PC-9 (cell line): ENCODE data around the gene CAPZB. TPM values are rescaled to one million over a fixed set of nuclear protein-coding genes. Genes with fewer than 3 reads are reported as not detected.

Experiments
- BruUV-seq: library from RNA; stranded (reverse); fragments of 400-500 nt; replicated peaks from 2 replicates; lab custom pipeline; 2021; lab: Mats Ljungman, UMichigan
- CTCF ChIA-PET: fragments of 300-600 bp; sonication (Branson Sonifier 250); formaldehyde crosslinking; loops from one replicate; lab custom pipeline; 2022; ENCODE audit warnings: antibody characterized with exemption; lab: Charles Lee
- POLR2A ChIA-PET: fragments of 300-600 bp; sonication (Branson Sonifier 250); formaldehyde crosslinking; loops from one replicate; lab custom pipeline; 2022; ENCODE audit warnings: antibody characterized with exemption; ENCODE audit not compliant: unreplicated experiment; lab: Charles Lee
- DNase-seq, 2 experiments: peaks; one replicate each; pipeline versions ENCODE4 v3.0.0 to v3.0.0-alpha.2; 2015 to 2022; ENCODE audit warnings: mixed read lengths in 1 of 2
- H2AFZ ChIP-seq: fragments of 200-600 bp; sonication (generic); 2 replicates; pipeline ENCODE4 v1.8.1; 2017; ENCODE audit warnings: antibody characterized with exemption
- H3F3A ChIP-seq: fragments of 200-600 bp; sonication (generic); 2 replicates; pipeline ENCODE4 v1.8.1; 2017; ENCODE audit warnings: antibody characterized with exemption, mild to moderate bottlenecking, low read depth; ENCODE audit not compliant: insufficient read depth
- H3K27ac ChIP-seq: fragments of 200-600 bp; sonication (generic); 2 replicates; pipeline ENCODE4 v1.6.1; 2016; ENCODE audit warnings: mixed run types
- H3K27me3 ChIP-seq: fragments of 200-600 bp; sonication (generic); 2 replicates; pipeline ENCODE4 v1.6.1; 2016; ENCODE audit warnings: low read depth, mixed run types; ENCODE audit not compliant: insufficient read depth
- H3K36me3 ChIP-seq: fragments of 200-600 bp; sonication (generic); 2 replicates; pipeline ENCODE4 v1.6.1; 2016; ENCODE audit warnings: low read depth, mixed run types
- H3K4me1 ChIP-seq: fragments of 200-600 bp; sonication (generic); replicated peaks from 2 replicates; pipeline ENCODE4 v1.6.1; 2016; ENCODE audit warnings: mixed run types; ENCODE audit not compliant: insufficient read depth
- H3K4me2 ChIP-seq: fragments of 200-600 bp; sonication (generic); 2 replicates; pipeline ENCODE4 v1.6.1; 2017; ENCODE audit warnings: mixed run types
- H3K4me3 ChIP-seq: fragments of 200-600 bp; sonication (generic); 2 replicates; pipeline ENCODE4 v1.6.1; 2016; ENCODE audit warnings: mixed run types
- H3K79me2 ChIP-seq: fragments of 200-600 bp; sonication (generic); 2 replicates; pipeline ENCODE4 v1.6.1; 2017; ENCODE audit warnings: low read depth, mixed run types
- H3K9me2 ChIP-seq: fragments of 200-600 bp; sonication (generic); 2 replicates; pipeline ENCODE4 v1.8.1; 2017; ENCODE audit warnings: mild to moderate bottlenecking; ENCODE audit not compliant: insufficient read depth
- H3K9me3 ChIP-seq: fragments of 200-600 bp; sonication (generic); 2 replicates; pipeline ENCODE4 v1.8.1; 2016; ENCODE audit warnings: low read depth; ENCODE audit not compliant: insufficient read depth
- H4K20me1 ChIP-seq: fragments of 200-600 bp; sonication (generic); 2 replicates; pipeline ENCODE4 v1.8.1; 2017; ENCODE audit not compliant: insufficient read depth
- EZH2 ChIP-seq: fragments of 200-600 bp; sonication (generic); IDR thresholded peaks from 2 replicates; pipeline ENCODE4 v1.8.0; 2017; ENCODE audit warnings: antibody characterized with exemption, low read depth
- intact Hi-C: fragments of 100-400 bp; cut with micrococcal nuclease; formaldehyde crosslinking; loops from one replicate; pipeline ENCODE4 v1.10.0; 2022; ENCODE audit not compliant: unreplicated experiment
- total RNA-seq: library from RNA; stranded (reverse); gene quantifications from 2 replicates; pipeline ENCODE4 v1.2.3, GENCODE V29; 2021
- TF ChIP-seq, protein P1 (sequence below): fragments of 200-600 bp; sonication (generic); conservative IDR thresholded peaks from 2 replicates; pipeline ENCODE4 v1.6.1; 2017; ENCODE audit warnings: mixed run types, antibody characterized with exemption, mild to moderate bottlenecking, moderate library complexity

Gene CAPZB
- total RNA-seq, 1 experiment from 2014 or later, result 222 TPM

DNA sequence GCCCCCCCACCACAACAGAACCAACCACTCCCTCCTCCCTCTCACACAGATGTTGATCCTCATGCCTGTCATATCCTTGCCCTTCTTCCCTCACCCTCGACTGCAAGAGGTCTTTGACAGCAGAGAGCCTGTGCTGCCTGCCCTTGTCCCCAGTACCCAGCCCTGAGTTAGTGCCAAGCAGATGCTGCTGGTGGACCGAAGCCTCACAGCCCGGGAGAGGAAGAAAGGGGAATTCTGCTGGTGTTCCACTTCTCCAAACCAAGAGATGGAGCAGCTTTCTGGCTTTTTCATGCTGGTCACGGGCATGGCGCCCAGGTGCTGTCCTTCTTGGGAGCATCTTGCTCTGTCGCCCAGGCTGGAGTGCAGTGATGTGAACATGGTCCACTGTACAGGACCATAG lies 104.1 kb downstream of the CAPZB start:
- Histone ChIP-seq H2AFZ (no peak overlapping the region), H3K27ac (no peak overlapping the region), H3K27me3 (no peaks in the 10 kb centered on the region), H3K9me2 (no peaks in the 10 kb centered on the region), H3K36me3 (0 out of 2 replicates have a peak, but pooled peaks cover 3% of the 10 kb centered on the region), H3K4me2 (no peak overlapping the region), H3K9me3 (no peaks in the 10 kb centered on the region), H3K79me2 (no peaks in the 10 kb centered on the region), H3K4me3 (no peak overlapping the region), H4K20me1 (no peaks in the 10 kb centered on the region), H3F3A (no peaks in the 10 kb centered on the region), H3K4me1 (no peaks in the 10 kb centered on the region)
- DNase-seq, result no peak
- no peak for TF ChIP-seq EZH2
- TF ChIP-seq, protein P1, sequence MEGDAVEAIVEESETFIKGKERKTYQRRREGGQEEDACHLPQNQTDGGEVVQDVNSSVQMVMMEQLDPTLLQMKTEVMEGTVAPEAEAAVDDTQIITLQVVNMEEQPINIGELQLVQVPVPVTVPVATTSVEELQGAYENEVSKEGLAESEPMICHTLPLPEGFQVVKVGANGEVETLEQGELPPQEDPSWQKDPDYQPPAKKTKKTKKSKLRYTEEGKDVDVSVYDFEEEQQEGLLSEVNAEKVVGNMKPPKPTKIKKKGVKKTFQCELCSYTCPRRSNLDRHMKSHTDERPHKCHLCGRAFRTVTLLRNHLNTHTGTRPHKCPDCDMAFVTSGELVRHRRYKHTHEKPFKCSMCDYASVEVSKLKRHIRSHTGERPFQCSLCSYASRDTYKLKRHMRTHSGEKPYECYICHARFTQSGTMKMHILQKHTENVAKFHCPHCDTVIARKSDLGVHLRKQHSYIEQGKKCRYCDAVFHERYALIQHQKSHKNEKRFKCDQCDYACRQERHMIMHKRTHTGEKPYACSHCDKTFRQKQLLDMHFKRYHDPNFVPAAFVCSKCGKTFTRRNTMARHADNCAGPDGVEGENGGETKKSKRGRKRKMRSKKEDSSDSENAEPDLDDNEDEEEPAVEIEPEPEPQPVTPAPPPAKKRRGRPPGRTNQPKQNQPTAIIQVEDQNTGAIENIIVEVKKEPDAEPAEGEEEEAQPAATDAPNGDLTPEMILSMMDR, result no peak
- BruUV-seq, result no TSS peak
- intact Hi-C loops, result no loop called here
- POLR2A ChIA-PET, result no interaction called here
- CTCF ChIA-PET, result no interaction called here

DNA sequence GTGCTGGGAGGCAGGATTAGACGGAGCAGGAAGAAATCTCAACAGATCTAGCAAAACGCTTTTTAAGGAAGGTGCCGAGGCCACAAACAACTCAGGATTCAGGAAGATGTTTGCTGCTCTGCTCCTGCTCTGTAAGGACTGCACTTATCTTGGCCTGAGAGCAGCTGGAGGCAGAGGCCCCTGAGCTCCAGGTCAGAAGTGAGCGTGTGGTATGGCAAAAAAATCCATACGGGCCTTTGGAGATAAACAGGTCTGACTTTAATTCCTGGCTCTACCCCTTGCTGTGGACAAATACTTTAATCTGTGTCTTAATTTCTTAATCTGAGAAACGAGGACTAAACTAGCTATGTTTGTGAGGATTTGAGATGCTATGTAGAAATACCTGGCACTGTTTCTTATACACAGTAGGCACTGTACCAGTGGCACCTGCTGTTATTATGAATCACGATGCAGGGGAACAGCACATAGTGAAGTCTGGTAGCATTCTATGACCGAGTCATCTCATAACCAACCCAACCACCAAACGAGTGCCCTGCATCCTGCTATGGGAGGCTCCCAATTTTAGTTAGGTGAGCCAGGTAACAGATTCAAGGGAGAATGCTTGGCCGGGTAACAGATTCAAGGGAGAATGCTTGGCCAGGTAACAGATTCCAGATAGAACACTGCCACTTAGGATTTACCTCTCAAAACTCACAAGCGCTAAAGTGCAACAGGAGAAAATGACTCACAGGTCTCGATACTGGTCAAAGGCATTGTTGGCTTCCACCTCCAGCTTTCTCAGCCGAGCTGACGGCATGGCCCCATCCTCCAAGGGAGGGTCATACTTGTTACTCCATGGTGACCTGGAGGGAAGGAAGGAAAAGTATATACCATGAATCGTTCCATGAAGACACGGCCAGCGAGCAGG lies 107.3 kb downstream of the CAPZB start:
- Histone ChIP-seq H2AFZ (no peak overlapping the region), H3K27ac (no peak overlapping the region), H3K4me3 (no peak overlapping the region), H3K9me2 (no peaks in the 10 kb centered on the region), H3K4me1 (no peaks in the 10 kb centered on the region), H3K4me2 (no peak overlapping the region), H3K27me3 (no peaks in the 10 kb centered on the region), H4K20me1 (no peaks in the 10 kb centered on the region), H3K9me3 (no peaks in the 10 kb centered on the region), H3K79me2 (no peaks in the 10 kb centered on the region), H3F3A (no peaks in the 10 kb centered on the region), H3K36me3 (0 out of 2 replicates have a peak, but pooled peaks cover 3% of the 10 kb centered on the region)
- ChIA-PET POLR2A (no interaction called here), CTCF (no interaction called here)
- BruUV-seq, result no TSS peak
- no peak for DNase-seq
- no peak for TF ChIP-seq EZH2
- TF ChIP-seq, protein P1, result no peak
- intact Hi-C loops, result no loop called here

DNA sequence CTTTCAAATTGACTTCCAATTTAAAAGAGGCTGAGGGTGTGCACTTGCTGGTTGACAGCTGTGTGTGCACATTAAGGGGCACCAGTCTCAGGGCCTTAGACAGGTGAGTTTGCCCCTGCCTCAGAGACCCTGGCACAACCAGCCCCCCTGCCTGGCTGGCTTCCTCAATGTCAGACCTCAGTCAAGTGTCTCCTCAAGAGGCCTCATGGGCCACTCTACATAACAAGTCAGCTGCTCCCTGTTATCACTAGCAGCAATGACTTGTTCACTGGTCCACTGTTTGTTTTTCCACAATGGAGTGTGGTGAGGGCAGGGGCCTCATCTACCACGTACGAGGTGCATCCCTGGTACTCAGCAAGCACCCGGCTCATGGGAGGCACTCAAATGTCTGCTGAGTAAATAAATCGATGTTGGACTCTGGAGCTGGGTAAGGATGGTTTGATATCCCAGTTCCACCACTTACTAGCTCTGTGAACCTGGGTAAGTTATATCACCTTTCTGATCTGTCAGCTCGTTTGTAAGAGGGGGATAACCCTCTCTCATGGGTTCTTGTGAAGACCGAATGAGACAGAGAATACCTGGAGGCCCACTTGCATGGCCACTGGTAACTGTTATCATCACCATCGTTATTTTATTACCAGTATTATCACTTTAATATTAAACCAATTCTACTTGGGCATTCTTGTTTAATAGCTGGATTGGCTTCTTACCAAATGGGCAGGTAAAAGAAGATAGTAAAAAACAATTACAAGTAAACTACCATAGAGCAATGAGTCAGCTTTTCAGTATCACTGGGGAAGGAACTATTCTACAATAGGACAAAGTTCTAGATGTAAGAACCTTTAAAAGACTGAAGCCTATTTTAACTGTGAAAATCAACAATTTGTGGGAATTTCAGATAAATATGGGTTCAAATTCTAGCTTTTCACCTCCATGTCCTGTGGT lies 108.6 kb downstream of the CAPZB start:
- no peak for DNase-seq
- CTCF ChIA-PET, result no interaction called here
- 0 out of 2 replicates have a peak, but pooled peaks cover 3% of the 10 kb centered on the region for H3K36me3 ChIP-seq

More for the DNA sequence above, 108.6 kb downstream of the CAPZB start:
- H3K4me3 ChIP-seq, result no peak overlapping the region
- no peaks in the 10 kb centered on the region for H3K9me2 ChIP-seq
- intact Hi-C loops, result no loop called here
- H3K4me2 ChIP-seq, result no peak overlapping the region
- no TSS peak for BruUV-seq
- H3K79me2 ChIP-seq, result no peaks in the 10 kb centered on the region
- POLR2A ChIA-PET, result no interaction called here
- TF ChIP-seq, protein P1, result no peak
- no peak for TF ChIP-seq EZH2
- no peaks in the 10 kb centered on the region for H3K9me3 ChIP-seq
- H2AFZ ChIP-seq, result no peak overlapping the region
- no peaks in the 10 kb centered on the region for H4K20me1 ChIP-seq
- H3K27ac ChIP-seq, result no peak overlapping the region
- no peaks in the 10 kb centered on the region for H3F3A ChIP-seq
- H3K4me1 ChIP-seq, result no peaks in the 10 kb centered on the region
- no peaks in the 10 kb centered on the region for H3K27me3 ChIP-seq
